Loucy (cell line): Measurements from ENCODE around the gene LCN9.

Experiments used
- H2AFZ ChIP-seq: fragments of 200-600 bp; sonication (generic); 2 replicates; pipeline ENCODE4 v1.6.0; 2016; ENCODE audit warnings: antibody characterized with exemption, mild to moderate bottlenecking, low read length, moderate library complexity
- H3F3A ChIP-seq: fragments of 200-600 bp; 2 replicates; pipeline ENCODE4 v1.6.0; 2016; ENCODE audit warnings: antibody characterized with exemption, low read depth, mild to moderate bottlenecking
- H3K27me3 ChIP-seq: fragments of 200-600 bp; sonication (generic); 2 replicates; pipeline ENCODE4 v1.6.1; 2014; ENCODE audit warnings: low read length, mild to moderate bottlenecking; ENCODE audit not compliant: insufficient read depth, poor library complexity, severe bottlenecking
- H3K36me3 ChIP-seq: fragments of 200-600 bp; sonication (generic); 2 replicates; pipeline ENCODE4 v1.6.1; 2016; ENCODE audit warnings: low read length; ENCODE audit not compliant: insufficient read depth
- H3K4me1 ChIP-seq: fragments of 200-600 bp; sonication (generic); 2 replicates; pipeline ENCODE4 v1.5.1; 2014; ENCODE audit warnings: low read length, mild to moderate bottlenecking; ENCODE audit not compliant: insufficient read depth, poor library complexity, severe bottlenecking
- H3K4me2 ChIP-seq: fragments of 200-600 bp; sonication (generic); 2 replicates; pipeline ENCODE4 v1.6.0; 2014; ENCODE audit warnings: antibody characterized with exemption, low read length, low read depth, mild to moderate bottlenecking; ENCODE audit not compliant: poor library complexity, severe bottlenecking
- H3K4me3 ChIP-seq: fragments of 200-600 bp; sonication (generic); 2 replicates; pipeline ENCODE4 v1.5.1; 2014; ENCODE audit warnings: low read length, mild to moderate bottlenecking, mixed read lengths; ENCODE audit not compliant: poor library complexity, severe bottlenecking
- H3K79me2 ChIP-seq: fragments of 200-600 bp; sonication (generic); 2 replicates; pipeline ENCODE4 v1.6.1; 2014; ENCODE audit warnings: low read length; ENCODE audit not compliant: insufficient read depth
- H3K9ac ChIP-seq: fragments of 200-600 bp; sonication (generic); 2 replicates; pipeline ENCODE4 v1.6.0; 2014; ENCODE audit warnings: mild to moderate bottlenecking, low read depth, low read length, moderate library complexity; ENCODE audit not compliant: poor library complexity, severe bottlenecking
- H3K9me2 ChIP-seq: fragments of 200-600 bp; sonication (generic); replicated peaks from 2 replicates; pipeline ENCODE4 v1.6.1; 2016; ENCODE audit warnings: low read depth, low read length, mixed read lengths
- H3K9me3 ChIP-seq: fragments of 200-600 bp; sonication (generic); 2 replicates; pipeline ENCODE4 v1.6.1; 2014; ENCODE audit warnings: mild to moderate bottlenecking, antibody characterized with exemption, low read length, low read depth; ENCODE audit not compliant: insufficient read depth
- H4K20me1 ChIP-seq: fragments of 200-600 bp; sonication (generic); 2 replicates; pipeline ENCODE4 v1.6.0; 2014; ENCODE audit warnings: antibody characterized with exemption, low read length, mild to moderate bottlenecking; ENCODE audit not compliant: insufficient read depth, poor library complexity, severe bottlenecking
- CTCF ChIP-seq: fragments of 200-600 bp; sonication (generic); conservative IDR thresholded peaks from 2 replicates; pipeline ENCODE4 v1.5.1; 2014; ENCODE audit warnings: mild to moderate bottlenecking, antibody characterized with exemption, low read length
- EZH2phosphoT487 ChIP-seq: fragments of 200-600 bp; IDR thresholded peaks from 2 replicates; pipeline ENCODE4 v1.6.1; 2018; ENCODE audit warnings: antibody characterized with exemption, mild to moderate bottlenecking, moderate library complexity, borderline replicate concordance

LCN9 gene

GRCh38 chr9:135715056-135715595 is 52.0 kb downstream of the LCN9 start:
- H2AFZ ChIP-seq, result no peak overlapping the region
- no peaks in the 10 kb centered on the region for H3K9me2 ChIP-seq
- no peaks in the 10 kb centered on the region for H3F3A ChIP-seq
- H3K9me3 ChIP-seq, result no peaks in the 10 kb centered on the region; the same call in 1 of the 2 replicates
- H3K9ac ChIP-seq, result no peak overlapping the region
- no peaks in the 10 kb centered on the region for H4K20me1 ChIP-seq
- H3K4me3 ChIP-seq, result no peak overlapping the region
- TF ChIP-seq EZH2phosphoT487, result no peak
- no peaks in the 10 kb centered on the region for H3K36me3 ChIP-seq
- H3K79me2 ChIP-seq, result no peaks in the 10 kb centered on the region
- H3K4me2 ChIP-seq, result no peak overlapping the region
- H3K4me1 ChIP-seq, result no peaks in the 10 kb centered on the region
- no peaks in the 10 kb centered on the region for H3K27me3 ChIP-seq

GRCh38 chr9:135716045-135716444 is 52.9 kb downstream of the LCN9 start:
- Histone ChIP-seq H3K9ac (no peak overlapping the region), H3K79me2 (no peaks in the 10 kb centered on the region), H3K36me3 (no peaks in the 10 kb centered on the region), H3K4me1 (no peaks in the 10 kb centered on the region), H3F3A (no peaks in the 10 kb centered on the region), H3K9me3 (no peaks in the 10 kb centered on the region; the same call in 1 of the 2 replicates), H2AFZ (no peak overlapping the region), H3K9me2 (no peaks in the 10 kb centered on the region), H3K4me2 (no peak overlapping the region), H4K20me1 (no peaks in the 10 kb centered on the region), H3K27me3 (no peaks in the 10 kb centered on the region), H3K4me3 (no peak overlapping the region)
- no peak for TF ChIP-seq EZH2phosphoT487
- no peak for TF ChIP-seq CTCF
